Endodermal cell (in vitro differentiated cells): ENCODE measurements around the gene CARD14. TPM values are rescaled to one million over a fixed set of nuclear protein-coding genes. Genes with fewer than 3 reads are reported as not detected.

ENCODE experiments used
- DNase-seq: peaks from one replicate; pipeline ENCODE4 v3.0.0-alpha.2; 2017
- H3K27ac ChIP-seq: 2 replicates; pipeline ENCODE4 v1.5.1; 2013; ENCODE audit warnings: mild to moderate bottlenecking, low read depth, low read length, moderate library complexity
- H3K27me3 ChIP-seq: 2 replicates; pipeline ENCODE4 v1.6.1; 2013; ENCODE audit warnings: mild to moderate bottlenecking, low read length, moderate library complexity; ENCODE audit not compliant: insufficient read depth, control insufficient read depth, poor library complexity, severe bottlenecking
- H3K36me3 ChIP-seq: 2 replicates; pipeline ENCODE4 v1.7.0; 2013; ENCODE audit warnings: mild to moderate bottlenecking, low read length, moderate library complexity; ENCODE audit not compliant: control insufficient read depth, insufficient read depth
- H3K4me1 ChIP-seq: one replicate; pipeline ENCODE4 v1.7.0; 2013; ENCODE audit warnings: low read length; ENCODE audit not compliant: control insufficient read depth, insufficient read depth
- H3K4me3 ChIP-seq: 2 replicates; pipeline ENCODE4 v1.5.1; 2013; ENCODE audit warnings: mild to moderate bottlenecking, low read length, moderate library complexity
- H3K9ac ChIP-seq: 2 replicates; pipeline ENCODE4 v1.6.1; 2013; ENCODE audit warnings: mild to moderate bottlenecking, low read length, moderate library complexity; ENCODE audit not compliant: poor library complexity, severe bottlenecking; ENCODE audit errors: extremely low read depth
- H3K9me3 ChIP-seq: 2 replicates; pipeline ENCODE4 v1.6.1; 2013; ENCODE audit warnings: mild to moderate bottlenecking, low read length, moderate library complexity; ENCODE audit not compliant: control insufficient read depth
- H3K27ac Mint-ChIP-seq: 2 replicates; pipeline ENCODE4 v1.8.0; 2020; ENCODE audit warnings: mixed read lengths
- H3K27me3 Mint-ChIP-seq: 2 replicates; pipeline ENCODE4 v1.8.0; 2021; ENCODE audit warnings: mild to moderate bottlenecking, mixed read lengths; ENCODE audit not compliant: insufficient read depth
- H3K36me3 Mint-ChIP-seq: 2 replicates; pipeline ENCODE4 v1.8.0; 2020; ENCODE audit warnings: low read depth, mixed read lengths
- H3K4me1 Mint-ChIP-seq: 2 replicates; pipeline ENCODE4 v1.8.0; 2020; ENCODE audit warnings: mixed read lengths
- H3K4me3 Mint-ChIP-seq: 2 replicates; pipeline ENCODE4 v1.8.0; 2020; ENCODE audit warnings: mild to moderate bottlenecking, moderate library complexity, mixed read lengths
- H3K9me3 Mint-ChIP-seq: 2 replicates; pipeline ENCODE4 v1.8.0; 2020; ENCODE audit warnings: mild to moderate bottlenecking, mixed read lengths
- CTCF ChIP-seq: fragments of 200-600 bp; sonication (generic); conservative IDR thresholded peaks from 2 replicates; pipeline ENCODE4 v1.5.0; 2021; ENCODE audit warnings: antibody characterized with exemption, mild to moderate bottlenecking
- WGBS, 2 experiments: methylation state at CpG; one replicate each; pipeline versions ENCODE4 v1.1.5 to v1.1.7; 2013; ENCODE audit warnings: missing lambda C conversion rate in 2 of 2, mixed read lengths in 1 of 2; ENCODE audit not compliant: insufficient coverage in 1 of 2, insufficient read length in 1 of 2; 5-methylcytosine and 5-hydroxymethylcytosine counted together
- total RNA-seq, 2 donors: library from RNA; stranded (reverse); fragmentation: NEBNext Ultra II Directional in 1 of 2; extraction: Animal tissue kit (Norgen Biotek cat#: 25700) in 1 of 2; gene quantifications; 2 replicates in 1 of 2; 3 replicates in 1 of 2; pipeline ENCODE4 v1.2.1, GENCODE V29; 2021

The CARD14 gene
- total RNA-seq, 2 donors from 2014 or later: 0.31 TPM; not detected in 1

DNA sequence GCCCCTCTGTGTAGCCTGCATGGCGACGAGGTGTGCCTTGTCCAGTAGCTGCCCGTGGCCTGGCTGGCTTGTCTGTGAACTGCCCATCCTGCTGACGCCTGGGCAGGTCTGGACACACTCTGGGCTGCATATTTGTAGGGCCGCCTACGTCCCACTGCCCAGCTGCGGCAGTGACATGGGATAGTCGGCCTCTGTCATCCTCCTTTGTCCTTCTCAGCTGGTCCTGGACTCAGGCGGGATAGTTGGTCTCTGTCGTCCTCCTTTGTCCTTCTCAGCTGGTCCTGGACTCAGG, 14.5 kb downstream of the CARD14 start:
- no peak for TF ChIP-seq CTCF
- H3K4me3 Mint-ChIP-seq: no peak overlapping the region
- no peak overlapping the region for H3K4me3 ChIP-seq
- no peak overlapping the region for H3K9ac ChIP-seq
- no peaks in the 10 kb centered on the region for H3K36me3 ChIP-seq
- no peak overlapping the region for H3K27ac Mint-ChIP-seq
- no peaks in the 10 kb centered on the region for H3K9me3 ChIP-seq
- no peak for DNase-seq
- WGBS, 2 experiments: 59 to 84% methylated on average over 5 to 8 of the region's 10 CpGs
- no peaks in the 10 kb centered on the region for H3K9me3 Mint-ChIP-seq
- no peaks in the 10 kb centered on the region for H3K27me3 ChIP-seq
- no peaks in the 10 kb centered on the region for H3K4me1 ChIP-seq
- no peaks in the 10 kb centered on the region for H3K36me3 Mint-ChIP-seq
- peaks cover 2% of the 10 kb centered on the region for H3K4me1 Mint-ChIP-seq
- H3K27ac ChIP-seq: peak overlapping the region; percentile 92
- no peaks in the 10 kb centered on the region for H3K27me3 Mint-ChIP-seq

DNA sequence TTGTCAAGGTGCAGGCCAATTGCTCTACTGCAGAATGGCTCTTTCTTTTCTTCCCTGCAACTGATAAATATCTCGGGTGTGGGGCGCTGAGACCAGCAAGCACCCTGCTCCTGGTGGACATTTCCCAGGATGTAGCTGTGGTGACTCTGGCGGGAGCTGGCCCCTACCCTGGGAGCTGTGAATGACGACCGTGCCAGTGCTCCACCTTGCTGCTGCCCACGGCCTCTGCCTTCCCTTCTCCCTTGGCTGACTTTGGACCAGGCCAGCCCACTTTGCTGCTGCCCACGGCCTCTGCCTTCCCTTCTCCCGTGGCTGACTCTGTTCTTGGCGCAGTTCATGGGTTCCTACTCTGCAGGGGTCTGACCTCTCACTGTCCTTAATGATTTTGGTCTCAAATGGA, 16.1 kb downstream of the CARD14 start:
- H3K36me3 ChIP-seq: no peaks in the 10 kb centered on the region
- no peak overlapping the region for H3K4me3 Mint-ChIP-seq
- peaks cover 2% of the 10 kb centered on the region for H3K4me1 Mint-ChIP-seq
- no peak for DNase-seq
- no peak overlapping the region for H3K27ac Mint-ChIP-seq
- no peak overlapping the region for H3K4me3 ChIP-seq
- no peak for TF ChIP-seq CTCF
- H3K36me3 Mint-ChIP-seq: no peaks in the 10 kb centered on the region
- 93 to 100% methylated on average over 3 to 9 of the region's 9 CpGs for WGBS, 2 experiments
- H3K9ac ChIP-seq: no peak overlapping the region
- H3K27me3 Mint-ChIP-seq: no peaks in the 10 kb centered on the region
- H3K27me3 ChIP-seq: no peaks in the 10 kb centered on the region
- no peaks in the 10 kb centered on the region for H3K9me3 ChIP-seq
- H3K9me3 Mint-ChIP-seq: no peaks in the 10 kb centered on the region
- no peak overlapping the region for H3K27ac ChIP-seq
- H3K4me1 ChIP-seq: no peaks in the 10 kb centered on the region

DNA sequence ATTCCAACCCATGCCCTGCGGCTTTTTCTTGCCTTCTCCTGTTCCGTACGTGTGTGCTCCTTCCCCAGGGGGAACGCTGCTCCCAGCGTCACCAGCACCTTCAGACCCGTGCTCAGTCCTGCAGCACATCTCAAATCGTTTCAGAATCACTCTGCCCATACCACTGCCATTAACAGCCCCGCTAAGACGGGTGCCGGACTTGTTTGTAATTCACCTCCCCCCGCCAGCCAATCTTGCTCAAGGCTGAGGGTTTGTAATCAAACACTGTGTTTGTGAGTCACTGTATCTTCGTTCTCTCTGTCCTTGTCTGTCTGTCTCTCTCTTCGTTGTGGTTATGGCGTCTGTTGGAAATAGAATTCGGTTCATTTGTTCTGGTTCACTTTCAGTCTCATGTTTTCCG, 17.3 kb downstream of the CARD14 start:
- Histone ChIP-seq H3K27ac (no peak overlapping the region), H3K4me3 (no peak overlapping the region), H3K9ac (no peak overlapping the region), H3K4me1 (no peaks in the 10 kb centered on the region), H3K27me3 (no peaks in the 10 kb centered on the region), H3K9me3 (no peaks in the 10 kb centered on the region), H3K36me3 (no peaks in the 10 kb centered on the region)
- Mint-ChIP-seq H3K4me1 (peaks cover 2% of the 10 kb centered on the region), H3K9me3 (no peaks in the 10 kb centered on the region), H3K27ac (no peak overlapping the region), H3K4me3 (no peak overlapping the region), H3K36me3 (no peaks in the 10 kb centered on the region), H3K27me3 (no peaks in the 10 kb centered on the region)
- DNase-seq: no peak
- no peak for TF ChIP-seq CTCF
- WGBS, 2 experiments: 90 to 91% methylated on average over 15 to 16 of the region's 16 CpGs
